RPMI7951 (cell line): ENCODE data around the gene ZNF618. TPM values are rescaled to one million over a fixed set of nuclear protein-coding genes. Genes with fewer than 3 reads are reported as not detected.

Experiments used
- DNase-seq: peaks from one replicate; pipeline ENCODE4 v3.0.0-alpha.2; 2012; ENCODE audit warnings: low read depth
- total RNA-seq: library from RNA; depleted of rRNA; stranded (reverse); fragments of >200 nt; shearing (Covaris generic); gene quantifications from 2 replicates; pipeline ENCODE4 v1.2.3, GENCODE V29; 2014

Gene ZNF618
- total RNA-seq, 1 experiment from 2014 or later: 2.9 TPM

- DNase-seq: peak; percentile 51
Measured at GRCh38 chr9:113955076-113955752, 79.1 kb downstream of the ZNF618 start.

- DNase-seq: no peak
Measured at GRCh38 chr9:113956901-113957300, 80.8 kb downstream of the ZNF618 start.

- peak; percentile 37 for DNase-seq
Measured at GRCh38 chr9:113957351-113957750, 81.2 kb downstream of the ZNF618 start.

GRCh38 chr9:113957821-113958341 lies 81.8 kb downstream of the ZNF618 start:
- DNase-seq: peak; percentile 84

- DNase-seq: no peak
Measured at GRCh38 chr9:113958556-113958955, 82.4 kb downstream of the ZNF618 start.

- DNase-seq: no peak
Measured at GRCh38 chr9:113960768-113961167, 84.7 kb downstream of the ZNF618 start.

GRCh38 chr9:113962396-113962795 lies 86.3 kb downstream of the ZNF618 start:
- DNase-seq: no peak

- peak; percentile 62 for DNase-seq
Measured at GRCh38 chr9:113963017-113963620, 87.0 kb downstream of the ZNF618 start.

GRCh38 chr9:113963696-113964494 lies 87.8 kb downstream of the ZNF618 start:
- DNase-seq: peak; percentile 26

- no peak for DNase-seq
Measured at GRCh38 chr9:113964495-113965170, 88.5 kb downstream of the ZNF618 start.

- no peak for DNase-seq
Measured at GRCh38 chr9:113966394-113966793, 90.3 kb downstream of the ZNF618 start.

- DNase-seq: no peak
Measured at GRCh38 chr9:113967380-113967779, 91.3 kb downstream of the ZNF618 start.

- DNase-seq: no peak
Measured at GRCh38 chr9:113969343-113969742, 93.2 kb downstream of the ZNF618 start.

GRCh38 chr9:113973226-113973625 lies 97.1 kb downstream of the ZNF618 start:
- no peak for DNase-seq

- no peak for DNase-seq
Measured at GRCh38 chr9:113973963-113974413, 97.9 kb downstream of the ZNF618 start.

- no peak for DNase-seq
Measured at GRCh38 chr9:113976915-113977314, 100.8 kb downstream of the ZNF618 start.

- peak; percentile 45 for DNase-seq
Measured at GRCh38 chr9:113978725-113979342, 102.7 kb downstream of the ZNF618 start.

GRCh38 chr9:113979343-113980127 lies 103.4 kb downstream of the ZNF618 start:
- no peak for DNase-seq

- DNase-seq: no peak
Measured at GRCh38 chr9:113984639-113985380, 108.7 kb downstream of the ZNF618 start.
